ENCODE measurements around the gene ACAN. TPM values are rescaled to one million over a fixed set of nuclear protein-coding genes. Genes with fewer than 3 reads are reported as not detected.

Gene ACAN
- total and polyA plus RNA-seq, 4 donors: 12.9 to 312 (median 34.7) TPM

GRCh38 chr15:88908697-88909621, 105.7 kb downstream of the ACAN start:
- intact Hi-C loops (cut with DNase I): no loop called here
- Histone ChIP-seq H3K36me3 (ENCODE audit: control insufficient read depth in 1 of 2, insufficient read depth in 2 of 2, low read length in 1 of 2) (peaks cover 0 to 10% of the 10 kb centered on the region in 2 donors), H3K27me3 (ENCODE audit: control insufficient read depth in 1 of 2, insufficient read depth in 2 of 2, low read length in 1 of 2) (no peaks in the 10 kb centered on the region), H3K4me1 (ENCODE audit: control insufficient read depth in 1 of 2, insufficient read depth in 2 of 2, low read length in 2 of 2) (peaks cover 0 to 2% of the 10 kb centered on the region in 2 donors), H3K9me3 (ENCODE audit: control insufficient read depth, low read length) (no peaks in the 10 kb centered on the region), H3K4me3 (ENCODE audit: low read length in 2 of 2) (peak overlapping the region in 1 of 2 donors; percentile 29), H3K27ac (ENCODE audit: low read depth in 1 of 2, low read length in 2 of 2) (peak overlapping the region in 1 of 2 donors; percentile 53)
- no peak for DNase-seq
- no peak for ATAC-seq (ENCODE audit: low FRiP score)
- WGBS, 2 donors: 51 to 59% methylated on average over 16 of the region's 16 CpGs

GRCh38 chr15:88909956-88910831, 107.0 kb downstream of the ACAN start:
- WGBS, 2 donors: 57% methylated on average over 12 of the region's 12 CpGs
- Histone ChIP-seq H3K27me3 (ENCODE audit: control insufficient read depth in 1 of 2, insufficient read depth in 2 of 2, low read length in 1 of 2) (no peaks in the 10 kb centered on the region), H3K4me3 (ENCODE audit: low read length in 2 of 2) (peak overlapping the region; percentile 7 to 81), H3K4me1 (ENCODE audit: control insufficient read depth in 1 of 2, insufficient read depth in 2 of 2, low read length in 2 of 2) (peaks cover 0 to 2% of the 10 kb centered on the region in 2 donors), H3K9me3 (ENCODE audit: control insufficient read depth, low read length) (no peaks in the 10 kb centered on the region), H3K27ac (ENCODE audit: low read depth in 1 of 2, low read length in 2 of 2) (peak overlapping the region in 1 of 2 donors; percentile 53), H3K36me3 (ENCODE audit: control insufficient read depth in 1 of 2, insufficient read depth in 2 of 2, low read length in 1 of 2) (peaks cover 0 to 7% of the 10 kb centered on the region in 2 donors)
- ATAC-seq (ENCODE audit: low FRiP score) (no peak), DNase-seq (peak in 1 of 2 donors; percentile 48)
- intact Hi-C loops (cut with DNase I): loop anchor here (5.0 kb wide), 3 partner anchors 42 to 262 kb away; no protein-coding TSS in a partner anchor

- WGBS, 2 donors: 11 to 15% methylated on average over 5 of the region's 5 CpGs
- Histone ChIP-seq H3K36me3 (ENCODE audit: control insufficient read depth in 1 of 2, insufficient read depth in 2 of 2, low read length in 1 of 2) (peaks cover 0 to 7% of the 10 kb centered on the region in 2 donors), H3K27me3 (ENCODE audit: control insufficient read depth in 1 of 2, insufficient read depth in 2 of 2, low read length in 1 of 2) (no peaks in the 10 kb centered on the region), H3K9me3 (ENCODE audit: control insufficient read depth, low read length) (no peaks in the 10 kb centered on the region), H3K4me1 (ENCODE audit: control insufficient read depth in 1 of 2, insufficient read depth in 2 of 2, low read length in 2 of 2) (no peaks in the 10 kb centered on the region), H3K27ac (ENCODE audit: low read depth in 1 of 2, low read length in 2 of 2) (peak overlapping the region; percentile 80 to 93), H3K4me3 (ENCODE audit: low read length in 2 of 2) (peak overlapping the region; percentile 81 to 86)
- DNase-seq (peak in 1 of 2 donors; percentile 62), ATAC-seq (ENCODE audit: low FRiP score) (peak; percentile 15)
- intact Hi-C loops (cut with DNase I): loop anchor here (2.0 to 5.0 kb wide), 4 partner anchors 41 to 261 kb away; no protein-coding TSS in a partner anchor
Observed at GRCh38 chr15:88911766-88912118, 108.5 kb downstream of the ACAN start.

GRCh38 chr15:88912500-88912921, 109.3 kb downstream of the ACAN start:
- no peaks in the 10 kb centered on the region for H3K27me3 ChIP-seq (ENCODE audit: control insufficient read depth in 1 of 2, insufficient read depth in 2 of 2, low read length in 1 of 2)
- ATAC-seq (ENCODE audit: low FRiP score) (peak; percentile 47), DNase-seq (peak in 1 of 2 donors; percentile 60)
- peak overlapping the region; percentile 81 to 86 for H3K4me3 ChIP-seq (ENCODE audit: low read length in 2 of 2)
- intact Hi-C loops (cut with DNase I): loop anchor here (2.0 to 5.0 kb wide), 4 partner anchors 40 to 260 kb away; no protein-coding TSS in a partner anchor
- H3K4me1 ChIP-seq (ENCODE audit: control insufficient read depth in 1 of 2, insufficient read depth in 2 of 2, low read length in 2 of 2): no peaks in the 10 kb centered on the region
- H3K9me3 ChIP-seq (ENCODE audit: control insufficient read depth, low read length): no peaks in the 10 kb centered on the region
- peak overlapping the region; percentile 80 to 93 for H3K27ac ChIP-seq (ENCODE audit: low read depth in 1 of 2, low read length in 2 of 2)
- 0 to 4% methylated on average over 19 to 20 of the region's 20 CpGs for WGBS, 2 donors
- peaks cover 0 to 7% of the 10 kb centered on the region in 2 donors for H3K36me3 ChIP-seq (ENCODE audit: control insufficient read depth in 1 of 2, insufficient read depth in 2 of 2, low read length in 1 of 2)

GRCh38 chr15:88913017-88913849, 110.0 kb downstream of the ACAN start, which contains the start of gene MFGE8:
Gene MFGE8 (minus strand): TSS chr15:88913379. CDS start chr15:88913319, 60 bp downstream.
- intact Hi-C loops (cut with DNase I): loop anchor here (2.0 to 5.0 kb wide), 4 partner anchors 39 to 259 kb away; no protein-coding TSS in a partner anchor
- H3K9me3 ChIP-seq (ENCODE audit: control insufficient read depth, low read length): no peaks in the 10 kb centered on the region
- DNase-seq (peak; percentile 86 to 94), ATAC-seq (ENCODE audit: low FRiP score) (peak; percentile 87)
- H3K4me3 ChIP-seq (ENCODE audit: low read length in 2 of 2): peak within 1 kb of the TSS; percentile 81 to 86
- no peaks in the 10 kb centered on the region for H3K27me3 ChIP-seq (ENCODE audit: control insufficient read depth in 1 of 2, insufficient read depth in 2 of 2, low read length in 1 of 2)
- 1% methylated on average over 66 to 67 of the region's 67 CpGs for WGBS, 2 donors
- peak within 1 kb of the TSS; percentile 80 to 93 for H3K27ac ChIP-seq (ENCODE audit: low read depth in 1 of 2, low read length in 2 of 2)
- peaks cover 0 to 7% of the 10 kb centered on the region in 2 donors for H3K36me3 ChIP-seq (ENCODE audit: control insufficient read depth in 1 of 2, insufficient read depth in 2 of 2, low read length in 1 of 2)
- H3K4me1 ChIP-seq (ENCODE audit: control insufficient read depth in 1 of 2, insufficient read depth in 2 of 2, low read length in 2 of 2): no peaks in the 10 kb centered on the region

GRCh38 chr15:88913850-88914169, 110.6 kb downstream of the ACAN start:
- WGBS, 2 donors: 66 to 68% methylated on average over 4 of the region's 4 CpGs
- Histone ChIP-seq H3K4me3 (ENCODE audit: low read length in 2 of 2) (peak overlapping the region in 1 of 2 donors; percentile 4), H3K27ac (ENCODE audit: low read depth in 1 of 2, low read length in 2 of 2) (no peak overlapping the region), H3K27me3 (ENCODE audit: control insufficient read depth in 1 of 2, insufficient read depth in 2 of 2, low read length in 1 of 2) (no peaks in the 10 kb centered on the region), H3K9me3 (ENCODE audit: control insufficient read depth, low read length) (no peaks in the 10 kb centered on the region), H3K36me3 (ENCODE audit: control insufficient read depth in 1 of 2, insufficient read depth in 2 of 2, low read length in 1 of 2) (peaks cover 0 to 7% of the 10 kb centered on the region in 2 donors), H3K4me1 (ENCODE audit: control insufficient read depth in 1 of 2, insufficient read depth in 2 of 2, low read length in 2 of 2) (no peaks in the 10 kb centered on the region)
- DNase-seq: no peak
- no peak for ATAC-seq (ENCODE audit: low FRiP score)
- intact Hi-C loops (cut with DNase I): loop anchor here (2.0 to 5.0 kb wide), 4 partner anchors 38 to 258 kb away; no protein-coding TSS in a partner anchor

GRCh38 chr15:88915354-88915753, 112.1 kb downstream of the ACAN start:
- Histone ChIP-seq H3K4me3 (ENCODE audit: low read length in 2 of 2) (no peak overlapping the region), H3K36me3 (ENCODE audit: control insufficient read depth in 1 of 2, insufficient read depth in 2 of 2, low read length in 1 of 2) (no peaks in the 10 kb centered on the region), H3K4me1 (ENCODE audit: control insufficient read depth in 1 of 2, insufficient read depth in 2 of 2, low read length in 2 of 2) (no peaks in the 10 kb centered on the region), H3K27ac (ENCODE audit: low read depth in 1 of 2, low read length in 2 of 2) (no peak overlapping the region), H3K27me3 (ENCODE audit: control insufficient read depth in 1 of 2, insufficient read depth in 2 of 2, low read length in 1 of 2) (no peaks in the 10 kb centered on the region), H3K9me3 (ENCODE audit: control insufficient read depth, low read length) (no peaks in the 10 kb centered on the region)
- intact Hi-C loops (cut with DNase I): loop anchor here in 1 of 2 donors (5.0 kb wide), 1 partner anchor 37 kb away; no protein-coding TSS in a partner anchor
- 94 to 96% methylated on average over 10 of the region's 10 CpGs for WGBS, 2 donors
- DNase-seq: no peak
- ATAC-seq (ENCODE audit: low FRiP score): no peak
